HEK293 (cell line): Measurements from ENCODE around the gene TMEM271.

Source experiments
- BCL11A ChIP-seq: fragments of 450-650 bp; formaldehyde crosslinking; IDR thresholded peaks from 2 replicates; pipeline ENCODE4 v1.5.1; 2016; ENCODE audit warnings: low read depth, missing biosample characterization, missing genetic modification characterization
- SP2 ChIP-seq: fragments of 450-650 bp; formaldehyde crosslinking; IDR thresholded peaks from 2 replicates; pipeline ENCODE4 v1.5.1; 2016; ENCODE audit warnings: missing biosample characterization, missing genetic modification characterization
- TCF7L2 ChIP-seq: IDR thresholded peaks from 2 replicates; pipeline ENCODE4 v1.6.1; 2011; ENCODE audit warnings: low read depth, mild to moderate bottlenecking, inconsistent platforms, low read length, moderate library complexity, borderline replicate concordance
- ZNF214 ChIP-seq: fragments of 450-650 bp; formaldehyde crosslinking; IDR thresholded peaks from 2 replicates; pipeline ENCODE4 v1.5.1; 2017; ENCODE audit warnings: missing biosample characterization, mild to moderate bottlenecking, missing genetic modification characterization, borderline replicate concordance
- ZNF302 ChIP-seq: fragments of 450-650 bp; formaldehyde crosslinking; IDR thresholded peaks from 2 replicates; pipeline ENCODE4 v1.5.1; 2016; ENCODE audit warnings: missing biosample characterization, missing genetic modification characterization, low read depth
- ZNF341 ChIP-seq: fragments of 450-650 bp; formaldehyde crosslinking; IDR thresholded peaks from 2 replicates; pipeline ENCODE4; 2016; ENCODE audit warnings: low read depth, missing biosample characterization, missing genetic modification characterization
- ZNF501 ChIP-seq: fragments of 450-650 bp; formaldehyde crosslinking; IDR thresholded peaks from 2 replicates; pipeline ENCODE4 v1.5.1; 2016; ENCODE audit warnings: missing biosample characterization, missing genetic modification characterization
- ZNF701 ChIP-seq: fragments of 450-650 bp; formaldehyde crosslinking; IDR thresholded peaks from 2 replicates; pipeline ENCODE4 v1.5.1; 2016; ENCODE audit warnings: missing biosample characterization, missing genetic modification characterization
- ZNF830 ChIP-seq: fragments of 450-650 bp; IDR thresholded peaks from 2 replicates; pipeline ENCODE4 v1.5.0; 2018; ENCODE audit warnings: missing biosample characterization, missing genetic modification characterization, low read depth, mild to moderate bottlenecking, moderate library complexity
- TF ChIP-seq, protein P1 (sequence below): fragments of 450-650 bp; formaldehyde crosslinking; IDR thresholded peaks from 2 replicates; pipeline ENCODE4 v1.5.1; 2016; ENCODE audit warnings: missing biosample characterization, missing genetic modification characterization
- TF ChIP-seq, protein P2 (sequence below): fragments of 450-650 bp; formaldehyde crosslinking; IDR thresholded peaks from 2 replicates; pipeline ENCODE4 v1.5.1; 2016; ENCODE audit warnings: missing biosample characterization, missing genetic modification characterization
- TF ChIP-seq, protein P3 (sequence below): fragments of 450-650 bp; formaldehyde crosslinking; IDR thresholded peaks from 2 replicates; pipeline ENCODE4 v1.5.1; 2016; ENCODE audit warnings: missing biosample characterization, missing genetic modification characterization, borderline replicate concordance
- TF ChIP-seq, protein P4 (sequence below): fragments of 450-650 bp; IDR thresholded peaks from 2 replicates; pipeline ENCODE4 v1.5.1; 2018; ENCODE audit warnings: missing biosample characterization, missing genetic modification characterization

DNA sequence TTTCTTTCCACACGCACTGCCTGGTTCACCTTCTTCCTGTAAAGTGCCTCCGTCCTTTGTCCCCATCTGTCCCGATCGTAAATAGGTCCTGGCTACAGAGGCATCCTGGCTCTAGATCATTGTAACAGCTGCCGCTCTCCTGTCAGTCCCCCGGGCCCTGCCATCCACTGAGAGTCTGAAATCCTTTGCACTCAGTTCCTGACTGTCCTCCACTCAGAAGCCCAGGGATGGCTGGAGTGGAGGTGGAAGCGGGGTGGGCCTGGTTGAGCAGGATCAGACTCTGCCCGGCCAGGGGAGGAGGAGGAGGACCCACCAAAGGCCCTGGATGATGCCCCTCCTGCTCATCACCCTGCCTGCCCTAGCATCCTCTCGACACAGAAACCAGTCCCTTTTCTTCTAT lies 47.3 kb downstream of the TMEM271 start:
- no peak for TF ChIP-seq ZNF501
- TF ChIP-seq, protein P1, sequence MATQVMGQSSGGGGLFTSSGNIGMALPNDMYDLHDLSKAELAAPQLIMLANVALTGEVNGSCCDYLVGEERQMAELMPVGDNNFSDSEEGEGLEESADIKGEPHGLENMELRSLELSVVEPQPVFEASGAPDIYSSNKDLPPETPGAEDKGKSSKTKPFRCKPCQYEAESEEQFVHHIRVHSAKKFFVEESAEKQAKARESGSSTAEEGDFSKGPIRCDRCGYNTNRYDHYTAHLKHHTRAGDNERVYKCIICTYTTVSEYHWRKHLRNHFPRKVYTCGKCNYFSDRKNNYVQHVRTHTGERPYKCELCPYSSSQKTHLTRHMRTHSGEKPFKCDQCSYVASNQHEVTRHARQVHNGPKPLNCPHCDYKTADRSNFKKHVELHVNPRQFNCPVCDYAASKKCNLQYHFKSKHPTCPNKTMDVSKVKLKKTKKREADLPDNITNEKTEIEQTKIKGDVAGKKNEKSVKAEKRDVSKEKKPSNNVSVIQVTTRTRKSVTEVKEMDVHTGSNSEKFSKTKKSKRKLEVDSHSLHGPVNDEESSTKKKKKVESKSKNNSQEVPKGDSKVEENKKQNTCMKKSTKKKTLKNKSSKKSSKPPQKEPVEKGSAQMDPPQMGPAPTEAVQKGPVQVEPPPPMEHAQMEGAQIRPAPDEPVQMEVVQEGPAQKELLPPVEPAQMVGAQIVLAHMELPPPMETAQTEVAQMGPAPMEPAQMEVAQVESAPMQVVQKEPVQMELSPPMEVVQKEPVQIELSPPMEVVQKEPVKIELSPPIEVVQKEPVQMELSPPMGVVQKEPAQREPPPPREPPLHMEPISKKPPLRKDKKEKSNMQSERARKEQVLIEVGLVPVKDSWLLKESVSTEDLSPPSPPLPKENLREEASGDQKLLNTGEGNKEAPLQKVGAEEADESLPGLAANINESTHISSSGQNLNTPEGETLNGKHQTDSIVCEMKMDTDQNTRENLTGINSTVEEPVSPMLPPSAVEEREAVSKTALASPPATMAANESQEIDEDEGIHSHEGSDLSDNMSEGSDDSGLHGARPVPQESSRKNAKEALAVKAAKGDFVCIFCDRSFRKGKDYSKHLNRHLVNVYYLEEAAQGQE (tag by site-specific recombination): no peak
- TF ChIP-seq, protein P2, sequence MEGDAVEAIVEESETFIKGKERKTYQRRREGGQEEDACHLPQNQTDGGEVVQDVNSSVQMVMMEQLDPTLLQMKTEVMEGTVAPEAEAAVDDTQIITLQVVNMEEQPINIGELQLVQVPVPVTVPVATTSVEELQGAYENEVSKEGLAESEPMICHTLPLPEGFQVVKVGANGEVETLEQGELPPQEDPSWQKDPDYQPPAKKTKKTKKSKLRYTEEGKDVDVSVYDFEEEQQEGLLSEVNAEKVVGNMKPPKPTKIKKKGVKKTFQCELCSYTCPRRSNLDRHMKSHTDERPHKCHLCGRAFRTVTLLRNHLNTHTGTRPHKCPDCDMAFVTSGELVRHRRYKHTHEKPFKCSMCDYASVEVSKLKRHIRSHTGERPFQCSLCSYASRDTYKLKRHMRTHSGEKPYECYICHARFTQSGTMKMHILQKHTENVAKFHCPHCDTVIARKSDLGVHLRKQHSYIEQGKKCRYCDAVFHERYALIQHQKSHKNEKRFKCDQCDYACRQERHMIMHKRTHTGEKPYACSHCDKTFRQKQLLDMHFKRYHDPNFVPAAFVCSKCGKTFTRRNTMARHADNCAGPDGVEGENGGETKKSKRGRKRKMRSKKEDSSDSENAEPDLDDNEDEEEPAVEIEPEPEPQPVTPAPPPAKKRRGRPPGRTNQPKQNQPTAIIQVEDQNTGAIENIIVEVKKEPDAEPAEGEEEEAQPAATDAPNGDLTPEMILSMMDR: no peak
- no peak for TF ChIP-seq SP2 (tag by site-specific recombination)
- TF ChIP-seq ZNF302 (tag by site-specific recombination): no peak
- TF ChIP-seq ZNF830: no peak
- TF ChIP-seq ZNF214 (tag by site-specific recombination): no peak
- no peak for TF ChIP-seq BCL11A (tag by site-specific recombination)
- TF ChIP-seq, protein P3, sequence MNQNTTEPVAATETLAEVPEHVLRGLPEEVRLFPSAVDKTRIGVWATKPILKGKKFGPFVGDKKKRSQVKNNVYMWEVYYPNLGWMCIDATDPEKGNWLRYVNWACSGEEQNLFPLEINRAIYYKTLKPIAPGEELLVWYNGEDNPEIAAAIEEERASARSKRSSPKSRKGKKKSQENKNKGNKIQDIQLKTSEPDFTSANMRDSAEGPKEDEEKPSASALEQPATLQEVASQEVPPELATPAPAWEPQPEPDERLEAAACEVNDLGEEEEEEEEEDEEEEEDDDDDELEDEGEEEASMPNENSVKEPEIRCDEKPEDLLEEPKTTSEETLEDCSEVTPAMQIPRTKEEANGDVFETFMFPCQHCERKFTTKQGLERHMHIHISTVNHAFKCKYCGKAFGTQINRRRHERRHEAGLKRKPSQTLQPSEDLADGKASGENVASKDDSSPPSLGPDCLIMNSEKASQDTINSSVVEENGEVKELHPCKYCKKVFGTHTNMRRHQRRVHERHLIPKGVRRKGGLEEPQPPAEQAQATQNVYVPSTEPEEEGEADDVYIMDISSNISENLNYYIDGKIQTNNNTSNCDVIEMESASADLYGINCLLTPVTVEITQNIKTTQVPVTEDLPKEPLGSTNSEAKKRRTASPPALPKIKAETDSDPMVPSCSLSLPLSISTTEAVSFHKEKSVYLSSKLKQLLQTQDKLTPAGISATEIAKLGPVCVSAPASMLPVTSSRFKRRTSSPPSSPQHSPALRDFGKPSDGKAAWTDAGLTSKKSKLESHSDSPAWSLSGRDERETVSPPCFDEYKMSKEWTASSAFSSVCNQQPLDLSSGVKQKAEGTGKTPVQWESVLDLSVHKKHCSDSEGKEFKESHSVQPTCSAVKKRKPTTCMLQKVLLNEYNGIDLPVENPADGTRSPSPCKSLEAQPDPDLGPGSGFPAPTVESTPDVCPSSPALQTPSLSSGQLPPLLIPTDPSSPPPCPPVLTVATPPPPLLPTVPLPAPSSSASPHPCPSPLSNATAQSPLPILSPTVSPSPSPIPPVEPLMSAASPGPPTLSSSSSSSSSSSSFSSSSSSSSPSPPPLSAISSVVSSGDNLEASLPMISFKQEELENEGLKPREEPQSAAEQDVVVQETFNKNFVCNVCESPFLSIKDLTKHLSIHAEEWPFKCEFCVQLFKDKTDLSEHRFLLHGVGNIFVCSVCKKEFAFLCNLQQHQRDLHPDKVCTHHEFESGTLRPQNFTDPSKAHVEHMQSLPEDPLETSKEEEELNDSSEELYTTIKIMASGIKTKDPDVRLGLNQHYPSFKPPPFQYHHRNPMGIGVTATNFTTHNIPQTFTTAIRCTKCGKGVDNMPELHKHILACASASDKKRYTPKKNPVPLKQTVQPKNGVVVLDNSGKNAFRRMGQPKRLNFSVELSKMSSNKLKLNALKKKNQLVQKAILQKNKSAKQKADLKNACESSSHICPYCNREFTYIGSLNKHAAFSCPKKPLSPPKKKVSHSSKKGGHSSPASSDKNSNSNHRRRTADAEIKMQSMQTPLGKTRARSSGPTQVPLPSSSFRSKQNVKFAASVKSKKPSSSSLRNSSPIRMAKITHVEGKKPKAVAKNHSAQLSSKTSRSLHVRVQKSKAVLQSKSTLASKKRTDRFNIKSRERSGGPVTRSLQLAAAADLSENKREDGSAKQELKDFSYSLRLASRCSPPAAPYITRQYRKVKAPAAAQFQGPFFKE (tag by site-specific recombination): no peak
- no peak for TF ChIP-seq ZNF701
- TF ChIP-seq, protein P4, sequence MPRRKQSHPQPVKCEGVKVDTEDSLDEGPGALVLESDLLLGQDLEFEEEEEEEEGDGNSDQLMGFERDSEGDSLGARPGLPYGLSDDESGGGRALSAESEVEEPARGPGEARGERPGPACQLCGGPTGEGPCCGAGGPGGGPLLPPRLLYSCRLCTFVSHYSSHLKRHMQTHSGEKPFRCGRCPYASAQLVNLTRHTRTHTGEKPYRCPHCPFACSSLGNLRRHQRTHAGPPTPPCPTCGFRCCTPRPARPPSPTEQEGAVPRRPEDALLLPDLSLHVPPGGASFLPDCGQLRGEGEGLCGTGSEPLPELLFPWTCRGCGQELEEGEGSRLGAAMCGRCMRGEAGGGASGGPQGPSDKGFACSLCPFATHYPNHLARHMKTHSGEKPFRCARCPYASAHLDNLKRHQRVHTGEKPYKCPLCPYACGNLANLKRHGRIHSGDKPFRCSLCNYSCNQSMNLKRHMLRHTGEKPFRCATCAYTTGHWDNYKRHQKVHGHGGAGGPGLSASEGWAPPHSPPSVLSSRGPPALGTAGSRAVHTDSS (tag by site-specific recombination): no peak
- no peak for TF ChIP-seq ZNF341
- TF ChIP-seq TCF7L2: no peak
